ENCODE results near the gene SRSF5. TPM values are rescaled to one million over a fixed set of nuclear protein-coding genes. Genes with fewer than 3 reads are reported as not detected.
"Not testable (repeated sequence)": the region's sequence is repeated elsewhere in the genome, so short reads cannot be mapped to it uniquely, and the experiment has no call there.

Gene SRSF5
- 1,000 to 10,000 TPM; 1,437 to 1,479 TPM for total RNA-seq
- 769 TPM for polyA plus RNA-seq (2013, experiment 1 of 2)
- 1,068 TPM for polyA plus RNA-seq (2013, experiment 2 of 2)
- 184 to 1,533 (median 560) reads per million in 172 experiments for total RNA-seq

DNA sequence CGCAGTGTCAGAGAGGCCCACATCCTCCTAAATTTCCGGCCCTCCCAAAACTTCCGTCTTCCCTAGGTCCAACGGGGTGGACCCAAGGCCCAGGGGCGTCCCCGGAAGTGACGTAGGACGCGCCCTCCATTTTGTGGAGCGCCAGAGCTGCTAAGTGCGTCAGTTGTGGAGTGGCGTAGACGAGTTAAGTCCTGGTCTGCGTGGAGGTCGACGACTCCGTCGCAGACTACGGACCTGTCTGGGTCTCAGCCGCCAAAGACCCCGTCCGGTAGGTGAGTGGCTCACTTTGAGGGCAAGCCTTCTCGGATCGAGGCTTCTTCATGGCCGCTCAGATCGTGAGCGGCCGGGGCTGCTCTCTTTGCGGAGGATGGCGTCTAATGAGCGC lies at the start of gene SRSF5:
Gene SRSF5 (plus strand): TSS at position 159 of the 385 bp plus-strand sequence. CDS start 1,015 bp downstream, outside the sequence.
- Mint-ChIP-seq H3K4me3 (peak within 1 kb of the TSS; percentile 100), H3K4me1 (ENCODE audit: low read depth) (peaks cover 83% of the 10 kb centered on the region), H3K27me3 (no peaks in the 10 kb centered on the region), H3K27ac (peak within 1 kb of the TSS; percentile 100), H3K9me3 (no peaks in the 10 kb centered on the region), H3K36me3 (ENCODE audit: low read depth) (peaks cover 57% of the 10 kb centered on the region)
- peak; percentile 78 for ATAC-seq (ENCODE audit: poor library complexity)
- CTCF ChIA-PET: interaction anchor here (2.5 kb wide), 1 partner anchor 40 kb away, joined by 9 read pairs; no protein-coding TSS in a partner anchor
- no peaks in the 10 kb centered on the region for H3K9me3 ChIP-seq (ENCODE audit: control insufficient read depth in 1 of 2, insufficient read depth in 1 of 2, low read length in 2 of 2)
- peak; percentile 89 to 97 (median 92) for DNase-seq
- H3K27me3 ChIP-seq (ENCODE audit: control insufficient read depth in 1 of 2, insufficient read depth in 2 of 2, low read length in 2 of 2): no peaks in the 10 kb centered on the region
- no peak for TF ChIP-seq CTCF (IDR thresholded peaks at IDR 0.05)
- peak within 1 kb of the TSS; percentile 100 for H3K27ac ChIP-seq (ENCODE audit: low read depth in 1 of 2, low read length in 2 of 2)
- H3K4me3 ChIP-seq (ENCODE audit: low read length): peak within 1 kb of the TSS; percentile 97
- POLR2A ChIA-PET: interaction anchor here (0.6 to 2.9 kb wide), 41 partner anchors 9 to 1554 kb away, joined by 3 to 70 read pairs (median 4); partner anchors contain the start of genes COX16, DCAF5, ERH and MAP3K9
- peaks cover 42% of the 10 kb centered on the region for H3K36me3 ChIP-seq (ENCODE audit: insufficient read depth, low read length)
- intact Hi-C loops (cut with DNase I, micrococcal nuclease): loop anchor here (1.0 to 10.0 kb wide), 6 partner anchors 155 to 1950 kb away; partner anchors contain the start of genes ERH (in 2 of the 2), SLC39A9 (in 2 of the 2), SUSD6 (in 2 of the 2) and MED6 (in 1 of the 2)
- peaks cover 53% of the 10 kb centered on the region for H3K4me1 ChIP-seq (ENCODE audit: insufficient read depth, low read length)

DNA sequence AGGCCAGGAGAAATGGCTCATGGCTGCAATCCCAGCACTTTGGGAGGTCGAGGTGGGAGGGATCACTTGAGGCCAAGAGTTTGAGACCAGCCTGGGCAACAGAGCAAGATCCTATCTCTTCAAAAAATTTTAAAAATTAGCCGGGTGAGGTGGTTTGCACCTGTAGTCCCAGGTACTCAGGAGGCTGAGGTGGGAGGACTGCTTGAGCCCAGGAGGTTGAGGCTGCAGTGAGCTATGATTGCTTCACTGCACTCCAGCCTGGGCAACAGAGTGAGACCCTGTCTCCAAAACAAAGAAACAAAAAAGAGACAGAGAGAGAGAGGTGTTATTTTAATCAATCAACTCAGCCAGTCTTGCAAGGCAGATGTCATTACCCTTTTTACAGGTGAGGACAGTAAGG lies 48.3 kb upstream of the SRSF5 start:
- CTCF ChIA-PET: not testable (repeated sequence)
- peaks cover 12% of the 10 kb centered on the region for H3K36me3 Mint-ChIP-seq (ENCODE audit: low read depth)

GRCh38 chr14:69719501-69719951 lies 47.4 kb upstream of the SRSF5 start:
- intact Hi-C loops (cut with DNase I, micrococcal nuclease): no loop called here
- Histone ChIP-seq H3K27ac (ENCODE audit: low read depth in 1 of 2, low read length in 2 of 2) (no peak overlapping the region), H3K4me1 (ENCODE audit: insufficient read depth, low read length) (peaks cover 21% of the 10 kb centered on the region), H3K9me3 (ENCODE audit: control insufficient read depth in 1 of 2, insufficient read depth in 1 of 2, low read length in 2 of 2) (no peaks in the 10 kb centered on the region), H3K36me3 (ENCODE audit: insufficient read depth, low read length) (no peaks in the 10 kb centered on the region), H3K4me3 (ENCODE audit: low read length) (no peak overlapping the region), H3K27me3 (ENCODE audit: control insufficient read depth in 1 of 2, insufficient read depth in 2 of 2, low read length in 2 of 2) (no peaks in the 10 kb centered on the region)
- ATAC-seq (ENCODE audit: poor library complexity): no peak
- H3K27ac Mint-ChIP-seq: no peak overlapping the region
- peak in 2 of 14 experiments; percentile 61 to 74 for DNase-seq
- H3K36me3 Mint-ChIP-seq (ENCODE audit: low read depth): peaks cover 7% of the 10 kb centered on the region
- no peak for TF ChIP-seq CTCF (IDR thresholded peaks at IDR 0.05)
- H3K27me3 Mint-ChIP-seq: no peaks in the 10 kb centered on the region
- H3K4me3 Mint-ChIP-seq: no peak overlapping the region
- POLR2A ChIA-PET: no interaction called here
- H3K9me3 Mint-ChIP-seq: no peaks in the 10 kb centered on the region
- peaks cover 16% of the 10 kb centered on the region for H3K4me1 Mint-ChIP-seq (ENCODE audit: low read depth)
- CTCF ChIA-PET: interaction anchor here (1.0 kb wide), 1 partner anchor 135 kb away, joined by 3 read pairs; no protein-coding TSS in a partner anchor

More for the DNA sequence above, 48.3 kb upstream of the SRSF5 start:
- H3K27ac Mint-ChIP-seq; H3K4me3 Mint-ChIP-seq; H3K9me3 Mint-ChIP-seq; POLR2A ChIA-PET; H3K27me3 Mint-ChIP-seq; H3K27me3 ChIP-seq (ENCODE audit: control insufficient read depth in 1 of 2, insufficient read depth in 2 of 2, low read length in 2 of 2); H3K9me3 ChIP-seq (ENCODE audit: control insufficient read depth in 1 of 2, insufficient read depth in 1 of 2, low read length in 2 of 2); H3K27ac ChIP-seq (ENCODE audit: low read depth in 1 of 2, low read length in 2 of 2); ATAC-seq (ENCODE audit: poor library complexity); H3K4me3 ChIP-seq (ENCODE audit: low read length); H3K36me3 ChIP-seq (ENCODE audit: insufficient read depth, low read length); intact Hi-C loops (cut with DNase I, micrococcal nuclease); DNase-seq: not testable (repeated sequence)
- H3K4me1 ChIP-seq (ENCODE audit: insufficient read depth, low read length): peaks cover 21% of the 10 kb centered on the region
- H3K4me1 Mint-ChIP-seq (ENCODE audit: low read depth): peaks cover 16% of the 10 kb centered on the region
